GM12865 (cell line): Measurements from ENCODE around the gene IMPA2.
"Not testable (repeated sequence)": the region's sequence is repeated elsewhere in the genome, so short reads cannot be mapped to it uniquely, and the experiment has no call there.

ENCODE experiments used
- DNase-seq: peaks from one replicate; pipeline ENCODE4 v3.0.0; 2010; ENCODE audit warnings: low read depth
- H3K4me3 ChIP-seq: 2 replicates; pipeline ENCODE4 v1.5.1; 2011; ENCODE audit warnings: mild to moderate bottlenecking, low read depth, low read length, control low read depth
- CTCF ChIP-seq: IDR thresholded peaks from 2 replicates; pipeline ENCODE4 v1.5.1; 2011; ENCODE audit warnings: low read length, control low read depth, low read depth, inconsistent platforms; ENCODE audit not compliant: insufficient read depth; ENCODE audit errors: missing control alignments

The IMPA2 gene

GRCh38 chr18:11955239-11956029, 25.9 kb upstream of the IMPA2 start:
- no peak for DNase-seq
- no peak for TF ChIP-seq CTCF
- H3K4me3 ChIP-seq: no peak overlapping the region

- no peak overlapping the region for H3K4me3 ChIP-seq
- TF ChIP-seq CTCF: no peak
- no peak for DNase-seq
Observed at GRCh38 chr18:11956371-11957308, 24.7 kb upstream of the IMPA2 start.

- H3K4me3 ChIP-seq: no peak overlapping the region
- DNase-seq: no peak
- no peak for TF ChIP-seq CTCF
Observed at GRCh38 chr18:11957636-11958035, 23.7 kb upstream of the IMPA2 start.

GRCh38 chr18:11959651-11960050, 21.7 kb upstream of the IMPA2 start:
- DNase-seq, H3K4me3 ChIP-seq: not testable (repeated sequence)

- H3K4me3 ChIP-seq: no peak overlapping the region
- TF ChIP-seq CTCF: no peak
- no peak for DNase-seq
Observed at GRCh38 chr18:11960743-11961380, 20.4 kb upstream of the IMPA2 start.

DNA sequence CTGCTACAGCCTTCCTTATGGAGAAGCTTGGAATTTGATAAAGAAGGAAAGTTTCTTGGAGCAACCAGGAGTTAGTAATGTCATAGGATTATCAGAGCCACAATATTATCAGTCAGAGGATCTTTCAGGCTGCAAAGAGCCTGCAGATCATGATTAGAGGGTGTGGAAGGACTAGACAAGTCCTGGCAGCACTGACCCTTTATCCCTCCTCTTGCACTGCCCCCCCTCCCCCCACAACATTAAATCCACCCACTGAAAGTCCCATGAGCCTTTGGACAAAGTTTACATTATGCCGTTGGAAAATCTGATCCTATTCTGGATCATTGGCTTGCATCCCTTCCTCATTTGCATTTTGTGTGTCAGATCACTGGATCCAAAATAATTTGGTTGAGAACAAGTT, 18.7 kb upstream of the IMPA2 start:
- no peak overlapping the region for H3K4me3 ChIP-seq
- DNase-seq: no peak
- no peak for TF ChIP-seq CTCF

DNA sequence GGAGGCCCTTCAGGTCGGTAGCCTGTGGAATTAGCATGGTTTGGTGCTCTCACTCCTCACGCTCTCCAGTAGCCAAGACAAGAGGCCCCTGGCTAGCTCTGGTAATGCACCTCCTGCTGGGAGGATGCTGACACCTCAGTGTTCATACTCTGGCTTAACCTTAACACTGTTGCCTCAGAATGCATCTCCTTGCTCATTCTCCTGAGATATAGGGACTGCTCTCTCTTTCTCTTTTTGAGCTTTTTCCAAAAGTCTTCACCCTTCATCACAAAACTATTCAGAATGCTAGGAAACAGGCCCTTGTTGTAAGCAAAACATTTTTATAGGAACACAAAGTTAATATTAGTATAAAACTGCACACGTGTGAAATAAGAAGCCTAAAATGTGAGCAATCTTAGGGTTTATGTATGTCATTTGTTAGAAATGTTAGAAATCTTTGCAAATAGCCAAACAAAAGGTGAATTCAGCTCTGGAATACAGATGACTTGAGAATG, 17.3 kb upstream of the IMPA2 start:
- peak; percentile 0 for TF ChIP-seq CTCF
- H3K4me3 ChIP-seq: no peak overlapping the region
- DNase-seq: no peak
